Measurements from ENCODE around the gene RNASE1.
"Not testable (repeated sequence)": the region's sequence is repeated elsewhere in the genome, so short reads cannot be mapped to it uniquely, and the experiment has no call there.

Gene RNASE1

GRCh38 chr14:20802341-20803084, at the start of gene RNASE1:
RNASE1 (minus strand) TSS chr14:20802844; CDS start chr14:20802068, 776 bp downstream.
- peak; percentile 17 for DNase-seq (ENCODE audit: low spot score)

- no peak for DNase-seq (ENCODE audit: low spot score)
Measured at GRCh38 chr14:20848955-20849570, 46.4 kb upstream of the RNASE1 start.

DNA sequence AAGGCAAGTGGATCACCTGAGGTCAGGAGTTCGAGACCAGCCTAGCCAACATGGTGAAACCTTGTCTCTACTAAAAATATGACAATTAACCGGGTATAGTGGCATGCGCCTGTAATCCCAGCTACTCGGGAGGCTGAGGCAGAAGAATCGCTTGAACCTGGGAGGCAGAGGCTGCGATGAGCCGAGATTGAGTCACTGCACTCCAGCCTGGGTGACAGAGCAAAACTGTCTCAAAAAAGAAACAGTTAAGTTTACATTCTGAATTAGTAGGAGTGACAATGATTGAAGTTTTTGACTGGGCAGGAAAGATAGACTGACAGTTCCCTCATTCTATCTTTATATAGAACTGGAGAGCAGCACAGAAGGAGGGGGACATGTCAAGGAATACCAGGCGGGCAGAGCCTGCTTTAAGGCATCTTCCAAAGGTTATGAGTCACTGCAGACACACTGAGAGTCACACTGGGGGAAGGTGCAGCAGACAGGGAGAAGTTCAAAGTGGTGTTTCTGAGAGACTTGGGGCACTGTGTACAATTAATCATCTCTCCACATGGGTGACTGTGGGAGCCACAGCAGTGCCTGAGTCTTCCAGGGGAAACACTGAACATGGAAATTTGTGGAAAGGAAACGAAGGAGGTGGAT, 45.8 kb upstream of the RNASE1 start:
- peak; percentile 9 for DNase-seq (ENCODE audit: low spot score)

DNA sequence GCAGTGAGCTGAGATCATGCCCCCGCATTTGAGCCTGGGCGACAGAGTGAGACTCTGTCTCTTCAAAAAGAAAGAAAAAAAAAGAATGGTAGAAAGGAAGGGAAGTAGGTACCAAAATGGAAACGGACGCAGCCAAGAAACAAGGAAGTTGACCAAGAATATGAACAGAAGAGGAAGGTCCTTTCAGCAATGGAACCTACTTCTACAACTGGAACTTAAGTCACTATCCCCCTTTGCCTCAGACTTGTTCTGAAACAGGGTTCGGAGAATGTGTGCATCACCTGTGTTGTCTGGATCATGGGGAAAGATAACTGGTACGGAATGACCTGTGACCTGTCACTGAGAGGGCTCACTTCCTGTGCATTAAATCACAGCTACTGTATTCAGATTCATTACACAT, 43.9 kb upstream of the RNASE1 start:
- DNase-seq (ENCODE audit: low spot score) = no peak

- DNase-seq (ENCODE audit: low spot score) = no peak
Measured at GRCh38 chr14:20841096-20841495, 38.5 kb upstream of the RNASE1 start.

GRCh38 chr14:20837831-20838230, 35.2 kb upstream of the RNASE1 start:
- no peak for DNase-seq (ENCODE audit: low spot score)

DNA sequence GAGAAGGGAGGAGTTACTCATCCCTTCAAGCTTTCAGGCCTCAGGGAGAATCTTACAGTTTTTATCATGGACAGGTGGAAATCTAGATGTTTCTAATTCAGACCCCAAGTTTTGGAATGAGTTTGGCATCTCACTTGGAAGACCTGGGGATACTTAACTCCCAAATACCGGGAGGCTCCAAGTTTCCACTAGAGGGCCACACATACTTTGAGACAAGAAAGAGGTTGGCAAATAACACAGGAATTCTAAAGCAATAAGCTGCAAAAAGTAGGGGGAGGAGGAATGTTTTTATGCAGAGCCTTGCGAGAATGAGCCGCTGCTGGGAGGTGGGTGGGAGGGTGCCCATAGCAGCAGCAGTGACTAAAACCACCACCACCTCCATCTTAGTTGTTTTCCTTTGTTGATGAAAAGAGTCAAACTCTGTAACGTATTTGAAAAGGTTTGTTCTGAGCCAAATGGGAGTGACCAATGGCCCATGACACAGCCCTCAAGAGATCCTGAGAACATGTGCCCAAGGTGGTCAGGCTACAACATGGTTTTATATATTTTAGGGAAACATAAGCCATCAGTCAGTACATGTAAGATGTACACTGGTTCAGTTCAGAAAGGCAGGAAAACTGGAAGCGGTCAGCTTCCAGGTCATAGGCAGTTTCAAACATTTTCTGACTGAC, 34.2 kb upstream of the RNASE1 start:
- DNase-seq (ENCODE audit: low spot score) = no peak

DNA sequence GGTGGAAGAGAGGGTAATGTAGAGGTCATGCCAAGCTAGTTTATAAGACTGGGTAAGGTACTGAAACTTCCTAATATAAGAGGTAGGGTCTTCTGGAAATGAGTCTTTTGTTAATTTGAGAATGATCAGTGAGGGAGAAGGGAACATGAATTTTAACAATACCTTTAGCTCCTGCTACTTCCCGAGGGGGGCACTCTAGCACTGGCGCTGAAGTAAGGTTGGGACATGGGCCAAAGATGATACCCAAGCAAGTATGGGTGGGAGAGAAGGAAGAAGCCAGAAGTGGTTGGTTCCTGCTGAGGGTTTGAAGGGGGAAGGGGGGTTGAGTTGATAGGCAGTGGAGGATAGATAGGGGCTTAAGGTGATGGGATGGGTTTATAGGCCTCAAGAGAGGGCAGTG, 32.3 kb upstream of the RNASE1 start:
- DNase-seq (ENCODE audit: low spot score) = no peak

- no peak for DNase-seq (ENCODE audit: low spot score)
Measured at GRCh38 chr14:20830831-20831230, 28.2 kb upstream of the RNASE1 start.

GRCh38 chr14:20828024-20828694, 25.5 kb upstream of the RNASE1 start:
- not testable (repeated sequence) for DNase-seq (ENCODE audit: low spot score)

DNA sequence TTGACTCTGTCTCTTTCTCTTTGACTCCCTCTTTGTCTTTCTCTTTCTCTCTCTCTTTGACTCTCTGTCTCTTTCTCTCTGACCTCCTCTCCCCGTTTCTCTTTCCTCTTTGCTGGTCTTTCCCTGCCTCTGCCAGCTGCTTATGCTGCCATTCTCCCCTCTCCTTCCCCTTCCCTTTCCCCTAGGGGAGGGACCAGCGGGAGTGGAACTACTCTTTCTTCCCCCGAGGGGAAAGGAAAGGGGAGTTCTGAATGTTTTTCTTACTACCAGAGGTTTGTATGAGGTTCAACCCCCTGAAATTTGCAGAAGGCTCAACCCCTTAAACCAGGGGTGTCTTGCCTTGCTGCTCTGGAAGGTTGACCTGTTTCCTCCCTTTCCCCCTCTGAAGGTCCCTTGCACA, 24.7 kb upstream of the RNASE1 start:
- DNase-seq (ENCODE audit: low spot score) = no peak

- DNase-seq (ENCODE audit: low spot score) = not testable (repeated sequence)
Measured at GRCh38 chr14:20826666-20827065, 24.0 kb upstream of the RNASE1 start.

GRCh38 chr14:20823859-20824258, 21.2 kb upstream of the RNASE1 start:
- no peak for DNase-seq (ENCODE audit: low spot score)

GRCh38 chr14:20821521-20822108, 19.0 kb upstream of the RNASE1 start:
- not testable (repeated sequence) for DNase-seq (ENCODE audit: low spot score)

- no peak for DNase-seq (ENCODE audit: low spot score)
Measured at GRCh38 chr14:20820063-20820904, 17.6 kb upstream of the RNASE1 start.

DNA sequence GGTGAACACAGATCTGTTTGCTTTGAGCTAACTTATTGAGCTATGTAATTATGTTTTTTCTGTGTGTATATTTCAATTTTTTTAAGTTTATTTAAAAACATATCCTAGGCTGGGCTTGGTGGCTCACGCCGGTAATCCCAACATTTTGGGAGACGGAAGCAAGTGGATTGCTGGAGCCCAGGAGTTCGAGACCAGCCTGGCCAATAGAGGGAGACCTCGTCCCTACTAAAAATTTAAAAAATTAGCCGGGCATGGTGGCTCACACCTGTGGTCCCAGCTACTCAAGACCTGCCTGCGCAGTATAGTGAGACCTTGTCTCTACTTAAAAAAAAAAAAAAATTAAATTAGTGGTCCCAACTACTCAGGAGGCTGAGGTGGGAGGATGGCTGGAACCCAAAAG, 16.2 kb upstream of the RNASE1 start:
- no peak for DNase-seq (ENCODE audit: low spot score)

- DNase-seq (ENCODE audit: low spot score) = not testable (repeated sequence)
Measured at GRCh38 chr14:20815946-20816345, 13.3 kb upstream of the RNASE1 start.

- no peak for DNase-seq (ENCODE audit: low spot score)
Measured at GRCh38 chr14:20811986-20812975, 9.6 kb upstream of the RNASE1 start.

DNA sequence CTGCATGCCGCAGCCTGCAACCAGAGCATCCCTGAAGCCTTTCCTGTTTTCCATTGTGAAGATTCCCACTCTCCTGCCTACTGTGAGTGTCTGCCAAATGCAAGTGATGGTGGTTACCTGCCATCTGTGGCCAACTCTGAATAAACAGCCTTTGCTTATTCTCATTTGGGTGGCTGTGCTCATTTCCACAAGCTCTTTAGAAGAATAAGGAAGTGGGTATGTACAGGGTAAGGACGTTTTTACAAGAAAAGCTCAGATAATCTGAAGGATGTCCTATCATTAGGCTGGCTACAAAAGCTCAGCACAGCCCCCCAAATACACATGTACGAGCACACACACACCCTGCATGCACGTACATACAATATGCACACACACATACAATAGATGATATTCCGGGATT, 7.3 kb upstream of the RNASE1 start:
- DNase-seq (ENCODE audit: low spot score) = no peak

DNA sequence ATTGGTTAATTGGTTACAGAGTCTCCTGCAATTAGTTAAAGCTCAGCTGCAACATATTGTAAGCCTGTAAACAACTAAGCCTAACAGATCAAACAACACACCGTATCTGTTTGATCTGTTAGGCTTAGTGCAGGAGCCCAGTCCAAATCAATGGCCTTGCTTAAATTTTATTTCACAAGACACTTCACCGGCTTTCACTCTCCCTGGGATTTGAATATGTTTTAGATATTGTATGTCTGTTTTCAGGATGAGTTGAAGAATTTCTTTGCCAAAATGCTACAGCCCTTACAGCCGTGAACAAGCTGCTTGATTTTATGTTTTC, 5.5 kb upstream of the RNASE1 start:
- DNase-seq (ENCODE audit: low spot score) = no peak

Measured in SW480 (cell line).